GM18951 (cell line): Measurements from ENCODE around the gene WTIP.

Experiments
- POLR2A ChIP-seq: IDR thresholded peaks from 4 replicates; pipeline ENCODE4 v1.6.1; 2011; ENCODE audit warnings: mild to moderate bottlenecking; ENCODE audit not compliant: insufficient read length, insufficient read depth; ENCODE audit errors: extremely low read depth
- in situ Hi-C: fragments of 300-500 bp; cut with MboI; formaldehyde crosslinking; loops from one replicate; pipeline ENCODE4 v1.12.0; 2022; ENCODE audit warnings: low sequenced_read_pairs, mixed read lengths, inconsistent platforms; ENCODE audit not compliant: unreplicated experiment

WTIP gene

DNA sequence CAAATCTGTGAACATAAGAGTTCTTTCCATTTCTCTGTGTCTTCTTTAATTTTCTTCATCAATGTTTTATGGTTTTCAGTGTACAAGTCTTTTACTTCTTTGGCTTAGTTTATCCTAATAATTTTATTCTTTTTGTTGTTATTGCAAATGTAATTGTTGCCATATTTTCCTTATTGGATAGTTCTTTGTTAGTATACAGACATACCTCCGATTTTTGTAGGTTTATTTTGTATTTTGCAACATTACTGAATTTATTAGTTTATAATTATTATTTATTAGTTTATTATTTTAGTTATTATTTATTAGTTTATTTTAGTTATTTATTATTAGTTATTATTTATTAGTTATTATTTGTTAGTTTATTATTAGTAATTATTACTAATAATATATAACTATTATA is 43.4 kb downstream of the WTIP start:
- no peak for TF ChIP-seq POLR2A
- in situ Hi-C loops: no loop called here

DNA sequence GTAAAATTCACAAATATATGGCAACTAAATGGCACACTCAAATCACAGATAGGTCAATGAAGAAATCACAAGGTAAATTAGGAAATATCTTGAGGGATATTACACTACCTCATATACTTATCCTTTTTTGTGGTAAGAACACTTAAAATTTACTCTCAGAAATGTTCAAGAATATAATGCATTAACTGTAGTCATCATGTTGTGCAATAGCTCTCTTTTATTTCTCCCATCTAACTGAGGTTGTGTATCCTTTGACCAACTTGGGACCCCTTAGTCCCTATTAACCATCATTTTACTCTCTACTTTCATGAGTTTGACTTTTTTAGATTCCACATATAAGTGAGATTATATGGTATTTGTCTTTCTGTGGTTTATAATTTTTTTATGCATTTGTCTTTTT is 52.6 kb downstream of the WTIP start:
- TF ChIP-seq POLR2A: no peak
- in situ Hi-C loops: no loop called here

DNA sequence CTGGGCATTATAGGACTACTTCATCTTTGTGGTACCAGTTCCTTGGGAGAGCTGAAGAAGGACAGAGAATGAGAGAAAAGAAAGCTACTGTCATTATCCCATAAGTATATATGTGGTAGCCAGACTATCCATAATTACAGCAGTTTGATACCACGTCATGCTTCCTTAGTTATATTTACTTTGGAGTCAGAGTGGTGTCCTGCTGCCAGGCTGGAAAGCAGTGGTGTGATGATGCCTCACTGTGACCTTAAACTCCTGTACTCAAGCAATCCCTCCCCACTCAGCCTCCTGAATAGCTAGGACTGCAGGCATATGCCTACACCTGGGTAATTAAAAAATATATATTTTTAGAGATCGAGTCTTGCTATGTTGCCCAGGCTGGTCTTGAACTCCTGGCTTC is 57.8 kb downstream of the WTIP start:
- no peak for TF ChIP-seq POLR2A
- in situ Hi-C loops: no loop called here

DNA sequence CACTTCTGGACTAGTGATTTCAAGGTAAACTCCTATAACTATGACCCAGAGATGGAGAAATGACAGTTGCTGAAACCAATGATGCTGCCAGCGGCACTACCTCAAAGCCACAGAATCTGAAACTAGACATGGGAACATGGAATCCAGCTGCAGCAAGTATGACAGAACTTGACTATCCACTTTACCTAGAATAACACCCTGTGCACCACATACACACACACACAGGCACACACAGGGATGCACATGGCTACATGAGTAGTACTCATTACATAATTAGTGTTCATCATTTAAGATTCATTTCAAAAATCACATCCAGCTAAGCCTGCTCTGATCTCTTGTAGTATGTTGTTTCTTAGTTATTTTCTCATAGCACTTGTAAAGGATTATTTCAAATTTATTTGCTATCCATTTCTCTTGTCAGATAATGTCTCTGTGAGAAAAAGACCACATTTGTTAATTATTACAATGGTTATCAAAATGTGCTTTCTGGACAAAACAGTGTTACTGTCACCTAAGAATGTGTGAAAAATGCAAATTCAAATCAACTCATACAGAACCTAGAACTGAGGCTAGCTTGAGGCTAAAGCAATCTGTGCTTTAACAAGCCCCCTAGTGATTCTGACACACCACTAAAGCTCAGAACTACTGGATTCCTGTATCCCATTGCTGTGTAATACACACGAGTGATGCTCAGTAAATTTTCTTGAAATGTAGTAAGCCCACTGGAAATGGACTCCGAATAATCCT is 59.4 kb downstream of the WTIP start:
- in situ Hi-C loops: no loop called here
- TF ChIP-seq POLR2A: no peak

DNA sequence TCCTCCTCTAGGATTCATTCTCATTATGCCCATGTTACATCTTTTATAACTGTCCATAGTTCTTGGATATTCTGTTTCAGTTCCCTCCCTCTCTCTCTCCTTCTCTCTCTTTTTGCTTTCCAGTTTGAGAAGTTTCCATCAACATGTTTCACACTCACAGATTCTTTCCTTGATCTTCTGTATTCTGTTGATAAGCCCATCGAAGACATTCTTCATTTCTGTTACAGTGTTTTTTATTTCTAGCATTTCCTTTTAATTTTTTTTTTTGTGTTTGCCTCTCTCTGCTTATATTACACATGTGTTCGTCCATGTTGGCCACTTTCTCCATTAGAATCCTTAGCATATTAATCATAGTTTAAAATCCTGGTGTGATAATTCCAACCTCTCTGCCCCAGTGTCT is 68.3 kb downstream of the WTIP start:
- TF ChIP-seq POLR2A: no peak
- in situ Hi-C loops: no loop called here

DNA sequence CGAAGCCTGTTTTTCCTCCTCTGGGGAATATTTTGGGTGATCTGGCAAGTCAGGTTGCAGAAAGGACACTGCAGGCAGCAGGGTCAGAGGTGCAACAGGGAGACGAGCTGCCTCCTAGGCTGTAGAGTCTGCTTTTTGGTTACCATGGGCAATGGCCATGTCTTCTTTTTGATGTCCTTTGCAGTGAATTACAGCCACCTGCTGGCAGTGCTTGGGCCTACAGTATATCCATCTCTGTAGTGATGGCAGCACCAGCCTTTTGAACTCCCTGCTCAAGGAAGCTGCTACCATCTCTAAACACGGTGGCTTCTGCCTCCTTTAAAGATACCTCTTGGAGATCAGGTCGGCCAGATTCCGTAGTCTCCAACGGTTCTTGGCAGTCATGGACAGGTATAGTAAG is 73.9 kb downstream of the WTIP start:
- TF ChIP-seq POLR2A: no peak
- in situ Hi-C loops: no loop called here

DNA sequence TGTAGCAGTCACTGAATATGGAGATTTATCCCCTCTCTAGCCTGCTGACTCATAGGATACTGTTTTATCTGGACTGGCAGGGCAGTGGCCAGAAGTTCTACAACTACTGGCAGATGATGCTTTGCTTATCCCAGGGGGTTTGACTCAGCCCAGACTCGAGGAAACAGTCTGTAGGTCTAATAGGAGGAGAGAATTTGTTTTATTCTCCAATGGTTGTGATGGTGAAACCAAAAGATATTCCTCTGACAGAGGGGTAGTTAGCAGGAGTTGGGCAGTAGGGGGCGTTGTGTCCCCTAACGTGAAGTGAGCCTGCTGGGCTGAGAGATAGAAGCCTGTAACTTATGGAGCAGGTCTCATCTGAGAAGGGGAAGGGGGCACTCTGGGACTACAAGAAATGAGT is 74.9 kb downstream of the WTIP start:
- in situ Hi-C loops: no loop called here
- no peak for TF ChIP-seq POLR2A

DNA sequence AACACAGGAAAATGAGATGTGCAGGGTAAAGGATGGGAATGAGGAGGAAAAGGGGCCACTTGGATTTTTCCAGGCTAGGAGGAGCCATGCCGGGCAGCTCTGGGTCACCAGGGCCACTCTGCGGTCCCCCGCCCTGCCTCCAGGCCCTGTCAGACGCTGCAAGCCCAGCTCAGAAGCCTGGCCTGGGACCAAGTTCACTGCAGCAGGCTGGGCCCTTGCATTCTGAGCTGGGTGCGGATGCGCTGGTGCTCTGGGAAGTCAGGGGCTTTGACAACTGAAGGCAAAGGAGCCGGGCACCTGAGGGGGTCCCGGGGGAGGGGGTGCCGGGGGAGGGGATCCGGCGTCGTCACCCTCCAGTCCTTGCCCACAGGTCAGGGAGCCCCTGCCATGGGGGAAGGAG is 77.5 kb downstream of the WTIP start:
- in situ Hi-C loops: no loop called here
- no peak for TF ChIP-seq POLR2A

DNA sequence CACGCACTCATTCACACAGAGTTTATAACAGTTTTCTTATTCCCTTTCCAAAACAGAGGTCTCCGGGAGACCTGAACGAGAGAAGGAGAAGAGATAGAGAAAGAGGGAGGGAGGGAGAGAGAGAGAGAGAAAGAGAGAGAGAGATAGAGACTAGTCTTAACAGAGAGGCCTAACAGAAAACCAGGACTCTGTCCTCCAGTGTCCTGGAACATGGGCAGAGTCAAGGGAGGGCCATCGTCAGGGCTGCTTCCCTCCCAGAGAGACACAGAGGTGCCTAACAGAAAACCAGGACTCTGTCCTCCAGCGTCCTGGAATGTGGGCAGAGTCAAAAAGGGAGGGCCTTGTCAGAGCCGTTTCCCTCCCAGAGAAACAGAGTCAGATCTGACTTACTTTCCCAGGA is 78.7 kb downstream of the WTIP start:
- in situ Hi-C loops: no loop called here

More for the DNA sequence above, 78.7 kb downstream of the WTIP start:
- TF ChIP-seq POLR2A: no peak
